Fibroblast of villous mesenchyme (primary cell): ENCODE data around the gene HERPUD2. TPM values are rescaled to one million over a fixed set of nuclear protein-coding genes. Genes with fewer than 3 reads are reported as not detected.
A peak's percentile ranks its signal among the peaks of the same experiment; 100 is the strongest.
"Not testable (repeated sequence)": the region's sequence is repeated elsewhere in the genome, so short reads cannot be mapped to it uniquely, and the experiment has no call there.

Experiments used
- DNase-seq: peaks from one replicate; pipeline ENCODE4 v3.0.0-alpha.2; 2010; ENCODE audit warnings: low read depth
- H3K4me3 ChIP-seq: 2 replicates; pipeline ENCODE4 v1.5.1; 2011; ENCODE audit warnings: low read depth, mild to moderate bottlenecking, low read length
- total RNA-seq: library from RNA; depleted of rRNA; stranded (reverse); fragments of >200 nt; gene quantifications from 2 replicates; pipeline ENCODE4 v1.2.3, GENCODE V29; 2012
- TF ChIP-seq, protein P1 (sequence below): IDR thresholded peaks from 2 replicates; pipeline ENCODE4 v1.5.1; 2012; ENCODE audit warnings: low read depth, mild to moderate bottlenecking, low read length; ENCODE audit not compliant: insufficient read depth

The HERPUD2 gene
- total RNA-seq, 1 donor: 30.7 TPM

DNA sequence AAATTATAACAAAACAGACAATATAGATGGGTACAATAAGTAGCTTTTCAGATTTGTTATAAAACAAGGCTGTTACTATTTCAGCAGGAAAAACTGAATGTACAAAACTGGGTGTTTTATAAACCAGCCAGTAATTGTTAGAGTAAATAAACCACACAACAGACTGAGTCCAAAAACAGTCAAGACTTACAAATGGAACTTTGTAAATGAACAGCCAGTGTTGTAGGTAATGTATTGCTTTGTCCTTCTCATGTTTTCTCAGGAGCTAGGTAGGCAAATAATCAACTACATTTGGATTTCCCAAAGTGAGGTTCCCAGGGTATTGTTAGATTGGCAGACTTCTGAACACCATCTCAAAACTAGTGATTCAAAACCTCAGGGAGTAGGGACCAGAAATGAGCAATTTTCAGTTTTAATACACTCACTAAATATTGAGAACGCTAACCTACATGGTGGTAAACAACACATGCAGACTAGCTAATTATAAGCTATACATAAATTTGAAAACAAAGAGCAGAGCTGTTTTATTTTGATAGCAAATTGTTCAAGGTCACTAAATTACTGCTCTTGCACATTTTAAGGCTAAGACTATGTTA, 36.2 kb downstream of the HERPUD2 start:
- H3K4me3 ChIP-seq: no peak overlapping the region
- TF ChIP-seq, protein P1, sequence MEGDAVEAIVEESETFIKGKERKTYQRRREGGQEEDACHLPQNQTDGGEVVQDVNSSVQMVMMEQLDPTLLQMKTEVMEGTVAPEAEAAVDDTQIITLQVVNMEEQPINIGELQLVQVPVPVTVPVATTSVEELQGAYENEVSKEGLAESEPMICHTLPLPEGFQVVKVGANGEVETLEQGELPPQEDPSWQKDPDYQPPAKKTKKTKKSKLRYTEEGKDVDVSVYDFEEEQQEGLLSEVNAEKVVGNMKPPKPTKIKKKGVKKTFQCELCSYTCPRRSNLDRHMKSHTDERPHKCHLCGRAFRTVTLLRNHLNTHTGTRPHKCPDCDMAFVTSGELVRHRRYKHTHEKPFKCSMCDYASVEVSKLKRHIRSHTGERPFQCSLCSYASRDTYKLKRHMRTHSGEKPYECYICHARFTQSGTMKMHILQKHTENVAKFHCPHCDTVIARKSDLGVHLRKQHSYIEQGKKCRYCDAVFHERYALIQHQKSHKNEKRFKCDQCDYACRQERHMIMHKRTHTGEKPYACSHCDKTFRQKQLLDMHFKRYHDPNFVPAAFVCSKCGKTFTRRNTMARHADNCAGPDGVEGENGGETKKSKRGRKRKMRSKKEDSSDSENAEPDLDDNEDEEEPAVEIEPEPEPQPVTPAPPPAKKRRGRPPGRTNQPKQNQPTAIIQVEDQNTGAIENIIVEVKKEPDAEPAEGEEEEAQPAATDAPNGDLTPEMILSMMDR: no peak
- no peak for DNase-seq

DNA sequence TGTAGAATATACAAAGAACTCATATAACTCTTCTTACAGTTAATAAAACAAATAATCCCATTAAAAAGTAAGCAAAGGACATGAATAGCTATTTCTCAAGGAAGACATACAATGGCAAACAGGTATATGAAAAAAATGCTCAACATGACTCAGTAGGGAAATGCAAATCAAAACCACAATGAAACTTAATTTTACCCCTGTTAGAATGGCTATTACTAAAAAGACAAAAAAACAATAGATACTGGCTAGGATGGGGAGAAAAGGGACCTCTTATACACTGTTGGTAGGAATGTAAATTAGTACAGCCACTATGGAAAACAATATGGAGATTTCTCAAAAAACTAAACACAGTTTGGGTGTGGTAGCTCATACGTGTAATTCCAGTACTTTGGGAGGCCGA, 37.8 kb downstream of the HERPUD2 start:
- DNase-seq: no peak
- H3K4me3 ChIP-seq: no peak overlapping the region
- TF ChIP-seq, protein P1: no peak

DNA sequence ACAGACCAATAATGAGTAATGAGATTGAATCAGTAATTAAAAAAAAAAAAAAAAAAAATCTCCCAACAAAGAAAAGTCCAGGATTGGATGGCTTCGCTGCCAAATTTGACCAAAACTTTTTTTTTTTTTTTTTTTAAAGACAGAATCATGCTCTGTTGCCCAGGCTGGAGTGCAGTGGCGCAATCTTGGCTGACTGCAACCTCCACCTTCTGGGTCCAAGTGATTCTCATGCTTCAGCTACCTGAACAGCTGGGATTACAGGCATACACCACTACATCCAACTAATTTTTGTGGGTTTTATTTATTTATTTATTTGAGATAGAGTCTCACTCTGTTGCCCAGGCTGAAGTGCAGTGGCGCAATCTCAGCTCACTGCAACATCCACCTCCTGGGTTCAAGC, 40.4 kb downstream of the HERPUD2 start:
- not testable (repeated sequence) for H3K4me3 ChIP-seq, DNase-seq

DNA sequence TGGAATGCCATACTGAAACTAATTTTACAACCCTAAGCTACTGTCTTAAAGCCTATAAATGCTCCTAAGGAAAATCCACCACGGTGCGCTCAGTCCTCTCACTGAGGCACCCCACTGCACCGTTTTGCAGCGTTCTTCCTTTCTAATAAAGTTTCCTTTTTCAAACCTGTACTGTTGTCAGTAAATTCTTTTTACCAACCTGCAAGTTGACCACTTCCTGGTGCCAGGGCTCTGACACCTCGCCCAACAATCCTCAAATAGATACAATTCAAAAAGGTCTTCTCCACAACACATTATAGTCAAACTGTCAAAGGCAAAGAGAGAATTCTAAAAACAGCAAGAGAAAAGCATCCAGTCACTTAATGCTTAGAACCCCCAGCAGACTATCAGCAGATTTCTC, 42.8 kb downstream of the HERPUD2 start:
- TF ChIP-seq, protein P1: no peak
- no peak for DNase-seq
- no peak overlapping the region for H3K4me3 ChIP-seq

DNA sequence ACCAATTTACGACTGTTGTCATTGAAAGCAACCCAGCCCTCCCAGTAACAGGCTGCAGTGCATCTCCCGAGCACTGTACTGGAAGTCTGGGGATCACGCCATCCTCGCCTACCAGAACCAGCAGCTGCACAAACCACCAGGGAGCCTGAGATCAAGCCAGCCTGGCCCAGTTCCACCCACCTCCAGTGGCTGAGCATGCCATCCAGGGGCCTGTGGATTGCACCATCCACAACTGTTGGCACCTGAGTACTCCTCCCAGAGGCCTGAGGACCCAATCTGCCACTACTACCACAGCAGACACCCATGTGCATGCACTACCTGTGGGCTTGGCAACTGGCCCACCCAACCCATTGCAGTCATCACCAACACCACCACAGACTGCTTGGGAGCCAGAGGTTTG, 44.2 kb downstream of the HERPUD2 start:
- no peak overlapping the region for H3K4me3 ChIP-seq
- TF ChIP-seq, protein P1: no peak
- DNase-seq: no peak

DNA sequence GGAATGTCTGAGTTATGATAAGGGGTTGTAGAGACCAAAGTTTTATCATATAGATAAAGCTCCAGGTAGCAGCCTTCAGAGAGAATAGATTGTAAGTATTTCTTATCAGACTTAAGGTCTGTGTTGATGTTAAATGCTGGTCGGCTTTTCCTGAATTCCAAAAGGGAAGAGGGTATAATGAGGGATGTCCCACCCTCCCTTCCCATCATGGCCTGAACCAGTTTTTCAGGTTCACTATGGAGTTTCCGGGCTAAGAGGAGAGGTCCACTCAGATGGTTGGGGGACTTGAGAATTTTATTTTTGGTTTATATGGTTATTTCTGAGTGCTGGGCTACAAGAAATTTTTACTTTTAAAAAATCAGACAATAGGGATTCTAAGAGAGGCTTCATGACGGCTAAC, 45.2 kb downstream of the HERPUD2 start:
- no peak overlapping the region for H3K4me3 ChIP-seq
- no peak for DNase-seq
- TF ChIP-seq, protein P1: no peak

DNA sequence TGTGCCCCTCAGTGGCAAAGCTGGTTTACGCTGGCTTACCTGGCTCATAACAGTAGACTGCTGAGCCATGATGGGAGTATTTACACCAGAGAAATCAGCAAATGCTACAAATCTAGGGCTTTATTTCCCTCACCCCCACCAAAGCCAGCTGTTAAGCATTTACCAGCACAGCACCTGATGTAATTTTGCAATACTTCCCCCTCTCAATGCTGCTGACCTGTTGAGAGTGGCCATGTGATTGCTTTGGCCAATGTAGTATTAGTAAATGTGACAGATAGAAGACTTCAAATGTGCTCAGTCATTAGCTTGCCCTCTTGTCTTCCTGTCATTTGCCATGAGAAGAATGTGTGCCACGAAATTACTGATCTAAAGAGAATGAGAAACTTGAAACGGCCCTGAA, 46.6 kb downstream of the HERPUD2 start:
- H3K4me3 ChIP-seq: no peak overlapping the region
- TF ChIP-seq, protein P1: no peak
- peak; percentile 11 for DNase-seq

DNA sequence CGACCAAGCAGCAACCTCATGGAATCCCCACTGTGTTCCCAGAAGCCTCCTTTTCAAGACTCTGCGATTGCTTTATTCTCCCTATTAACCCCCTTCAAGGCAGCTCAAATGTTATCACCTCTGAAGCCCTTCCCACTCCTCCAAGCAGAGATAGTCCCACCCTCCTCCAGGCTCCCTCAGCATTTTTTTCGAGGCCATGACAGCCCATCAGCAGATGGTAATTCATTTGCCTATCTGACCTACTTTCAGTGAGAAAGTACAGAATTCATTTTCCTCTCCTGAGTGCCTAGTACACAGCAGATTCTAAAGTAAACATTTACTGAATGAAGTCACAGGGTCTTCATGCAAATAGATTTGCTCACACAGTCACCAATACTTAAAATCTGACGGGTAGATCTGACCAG, 47.8 kb downstream of the HERPUD2 start:
- no peak overlapping the region for H3K4me3 ChIP-seq
- TF ChIP-seq, protein P1: no peak
- DNase-seq: peak; percentile 54
